ENCODE measurements around the gene BCO1. TPM values are rescaled to one million over a fixed set of nuclear protein-coding genes. Genes with fewer than 3 reads are reported as not detected.
A peak's percentile ranks its signal among the peaks of the same experiment; 100 is the strongest.

Gene BCO1
- total RNA-seq, 1 donor from 2014 or later: 3.5 TPM

GRCh38 chr16:81207076-81207475, 31.4 kb upstream of the BCO1 start:
- Histone ChIP-seq H3K4me1 (no peaks in the 10 kb centered on the region), H3F3A (ENCODE audit: low read depth) (no peaks in the 10 kb centered on the region), H3K79me2 (ENCODE audit: low read depth) (no peaks in the 10 kb centered on the region), H3K4me2 (no peak overlapping the region), H3K9ac (no peak overlapping the region), H3K4me3 (no peak overlapping the region), H2AFZ (replicated peaks) (no peak overlapping the region), H4K20me1 (ENCODE audit: low read depth) (no peaks in the 10 kb centered on the region), H3K36me3 (no peaks in the 10 kb centered on the region), H3K9me3 (ENCODE audit: low read depth) (no peaks in the 10 kb centered on the region), H3K27ac (no peak overlapping the region), H3K27me3 (no peaks in the 10 kb centered on the region)
- Mint-ChIP-seq H3K27me3 (ENCODE audit: insufficient read depth, low read depth) (peaks cover 6% of the 10 kb centered on the region), H3K9me3 (no peaks in the 10 kb centered on the region), H3K27ac (no peak overlapping the region), H3K4me3 (no peak overlapping the region), H3K4me1 (peaks cover 11% of the 10 kb centered on the region), H3K36me3 (no peaks in the 10 kb centered on the region)
- no peak for TF ChIP-seq CTCF (IDR thresholded peaks at IDR 0.05)
- TF ChIP-seq EZH2phosphoT487 (IDR thresholded peaks at IDR 0.05): no peak
- no peak for TF ChIP-seq EZH2 (IDR thresholded peaks at IDR 0.05)
- no peak for DNase-seq (ENCODE audit: low spot score)

DNA sequence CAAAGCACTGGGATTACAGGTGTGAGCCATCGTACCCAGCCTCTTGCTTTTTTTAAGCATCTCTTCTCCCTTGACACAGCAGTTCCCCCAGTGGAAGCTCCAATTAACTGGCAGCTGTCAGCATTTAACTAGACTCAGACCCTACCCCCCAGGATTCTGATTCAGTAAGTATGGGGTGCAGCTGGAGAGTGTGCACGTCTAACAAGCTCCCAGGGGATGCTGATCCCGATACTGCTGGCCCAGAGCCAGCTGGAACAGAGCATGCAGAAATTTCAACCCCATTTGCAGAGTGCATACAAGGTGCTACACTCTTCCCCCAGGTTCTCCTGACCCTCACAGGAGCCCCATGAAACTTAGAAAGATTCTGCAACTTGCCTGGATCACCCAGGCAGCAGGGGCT, 27.7 kb upstream of the BCO1 start:
- Histone ChIP-seq H3K4me1 (peaks cover 7% of the 10 kb centered on the region), H3K9me3 (ENCODE audit: low read depth) (no peaks in the 10 kb centered on the region), H3K79me2 (ENCODE audit: low read depth) (no peaks in the 10 kb centered on the region), H3K4me3 (no peak overlapping the region), H3K36me3 (no peaks in the 10 kb centered on the region), H3K27ac (no peak overlapping the region), H3F3A (ENCODE audit: low read depth) (peaks cover 9% of the 10 kb centered on the region), H3K4me2 (no peak overlapping the region), H3K27me3 (no peaks in the 10 kb centered on the region), H3K9ac (no peak overlapping the region), H4K20me1 (ENCODE audit: low read depth) (no peaks in the 10 kb centered on the region), H2AFZ (replicated peaks) (no peak overlapping the region)
- Mint-ChIP-seq H3K9me3 (no peaks in the 10 kb centered on the region), H3K4me1 (peaks cover 16% of the 10 kb centered on the region), H3K27ac (no peak overlapping the region), H3K36me3 (no peaks in the 10 kb centered on the region), H3K4me3 (no peak overlapping the region), H3K27me3 (ENCODE audit: insufficient read depth, low read depth) (peaks cover 11% of the 10 kb centered on the region)
- TF ChIP-seq EZH2 (IDR thresholded peaks at IDR 0.05): no peak
- TF ChIP-seq EZH2phosphoT487 (IDR thresholded peaks at IDR 0.05): no peak
- no peak for TF ChIP-seq CTCF (IDR thresholded peaks at IDR 0.05)
- DNase-seq (ENCODE audit: low spot score): no peak

DNA sequence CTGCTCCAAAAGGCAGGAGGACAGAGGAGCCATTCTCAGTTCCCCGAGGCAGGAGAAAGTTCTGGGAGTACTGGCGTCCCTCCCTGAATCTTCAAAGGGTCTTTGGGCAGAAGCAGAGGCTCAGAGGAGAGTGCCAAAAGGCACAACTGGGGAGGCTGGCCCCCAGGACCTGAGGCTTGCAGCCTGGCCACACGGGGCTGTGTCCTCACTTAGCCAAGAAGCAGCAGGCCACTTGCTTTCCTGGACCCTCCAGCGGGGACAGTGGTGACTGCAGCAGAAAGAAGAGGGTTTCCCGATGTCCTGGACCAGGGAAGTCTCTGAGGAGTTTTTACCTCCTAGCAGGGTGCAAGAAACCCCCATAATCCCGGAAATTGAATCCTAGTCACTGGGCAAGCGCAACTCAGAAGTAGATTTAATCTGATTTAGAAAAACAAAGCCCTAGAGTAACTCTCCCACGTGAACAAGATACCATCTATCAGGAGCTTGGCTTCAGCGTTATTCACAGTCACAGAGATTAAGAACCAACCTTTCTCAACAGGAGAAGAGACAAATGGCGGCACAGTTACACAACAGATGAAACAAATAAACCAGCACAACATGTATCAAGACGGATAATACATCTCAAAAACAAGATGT, 25.5 kb upstream of the BCO1 start:
- H3K4me3 Mint-ChIP-seq: no peak overlapping the region
- H3K27ac ChIP-seq: peak overlapping the region; percentile 11
- peaks cover 9% of the 10 kb centered on the region for H3F3A ChIP-seq (ENCODE audit: low read depth)
- H3K4me3 ChIP-seq: no peak overlapping the region
- TF ChIP-seq CTCF (IDR thresholded peaks at IDR 0.05) (no peak), EZH2 (IDR thresholded peaks at IDR 0.05) (no peak), EZH2phosphoT487 (IDR thresholded peaks at IDR 0.05) (no peak)
- no peaks in the 10 kb centered on the region for H4K20me1 ChIP-seq (ENCODE audit: low read depth)
- H3K79me2 ChIP-seq (ENCODE audit: low read depth): no peaks in the 10 kb centered on the region
- H3K9ac ChIP-seq: no peak overlapping the region
- no peak overlapping the region for H3K4me2 ChIP-seq
- peaks cover 7% of the 10 kb centered on the region for H3K4me1 ChIP-seq
- no peaks in the 10 kb centered on the region for H3K36me3 ChIP-seq
- H2AFZ ChIP-seq (replicated peaks): peak overlapping the region; percentile 93
- H3K27me3 ChIP-seq: no peaks in the 10 kb centered on the region
- DNase-seq (ENCODE audit: low spot score): peak; percentile 34
- peaks cover 11% of the 10 kb centered on the region for H3K27me3 Mint-ChIP-seq (ENCODE audit: insufficient read depth, low read depth)
- H3K4me1 Mint-ChIP-seq: peaks cover 19% of the 10 kb centered on the region
- no peaks in the 10 kb centered on the region for H3K9me3 ChIP-seq (ENCODE audit: low read depth)
- no peaks in the 10 kb centered on the region for H3K36me3 Mint-ChIP-seq
- H3K27ac Mint-ChIP-seq: peak overlapping the region; percentile 61
- H3K9me3 Mint-ChIP-seq: no peaks in the 10 kb centered on the region

Measured in neural progenitor cell (in vitro differentiated cells).